ENCODE measurements around the gene ADAM30.

DNA sequence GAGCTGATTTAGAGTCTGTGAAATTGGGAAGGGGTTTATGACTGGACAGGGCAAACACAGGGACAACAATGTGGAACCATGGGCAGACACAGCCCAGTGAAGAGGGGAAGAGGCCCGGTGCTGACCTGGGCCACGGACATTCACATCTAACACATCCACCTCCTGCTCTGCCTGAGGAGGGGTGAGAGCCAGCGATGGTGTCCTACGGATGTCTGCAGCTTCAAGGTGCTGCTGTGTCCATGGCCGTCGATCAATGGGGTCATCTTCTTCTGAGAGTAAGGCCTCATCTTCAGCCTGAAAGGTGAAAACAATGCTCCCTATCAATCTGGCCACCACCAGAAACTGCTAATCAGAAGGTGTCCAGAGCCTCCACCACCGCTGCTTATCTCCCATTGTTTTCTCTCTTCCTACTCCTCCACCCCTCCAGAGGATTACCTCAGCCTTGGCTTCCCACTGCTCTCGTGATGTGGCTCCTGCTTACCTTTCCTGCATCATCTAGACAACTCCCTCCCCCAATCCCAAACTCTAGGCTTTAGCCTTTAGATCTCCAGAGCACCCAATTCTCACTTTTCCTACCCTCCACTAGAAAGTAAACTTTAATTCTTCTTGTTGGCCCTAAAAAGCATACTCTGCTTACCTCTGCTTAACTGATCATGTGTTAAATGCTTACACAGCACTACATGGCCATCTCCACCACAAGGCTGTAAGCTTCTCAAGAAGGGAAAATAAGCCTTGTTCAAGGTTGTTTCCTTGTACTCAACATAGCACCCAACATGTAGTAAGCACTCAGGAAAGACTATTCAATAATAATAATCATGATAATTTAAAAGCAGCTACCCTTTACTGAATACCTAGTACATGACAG is 24.0 kb upstream of the ADAM30 start:
- TF ChIP-seq GLI4 (tag by site-specific recombination; IDR thresholded peaks at IDR 0.05) (no peak), ZNF830 (tag by site-specific recombination; IDR thresholded peaks at IDR 0.05; ENCODE audit: low read depth) (no peak)

Measured in HEK293 (cell line).